Mesenchymal stem cell (in vitro differentiated cells and primary cell): ENCODE measurements around the gene PPM1B.

Experiments used
- DNase-seq: peaks from one replicate; pipeline ENCODE4 v3.0.0-alpha.2; 2013
- H2AFZ ChIP-seq: one replicate; pipeline ENCODE4 v1.6.1; 2013; ENCODE audit warnings: low read depth, mild to moderate bottlenecking, control low read depth, inconsistent platforms, low read length, moderate library complexity
- H2AK5ac ChIP-seq: 2 replicates; pipeline ENCODE4 v1.6.1; 2013; ENCODE audit warnings: low read length, moderate library complexity, mild to moderate bottlenecking, inconsistent platforms; ENCODE audit not compliant: severe bottlenecking
- H2BK120ac ChIP-seq: one replicate; pipeline ENCODE4 v1.6.1; 2013; ENCODE audit warnings: low read depth, mild to moderate bottlenecking, inconsistent platforms, low read length, moderate library complexity
- H2BK12ac ChIP-seq, 2 experiments: one replicate each; pipeline ENCODE4 v1.6.1; 2013; ENCODE audit warnings: inconsistent platforms in 2 of 2, low read length in 2 of 2, mild to moderate bottlenecking in 2 of 2, moderate library complexity in 2 of 2, control low read depth in 1 of 2
- H2BK15ac ChIP-seq: one replicate; pipeline ENCODE4 v1.6.1; 2013; ENCODE audit warnings: mild to moderate bottlenecking, low read depth, inconsistent platforms; ENCODE audit not compliant: poor library complexity, severe bottlenecking
- H2BK5ac ChIP-seq: 2 replicates; pipeline ENCODE4 v1.6.1; 2013; ENCODE audit warnings: low read depth, mild to moderate bottlenecking, low read length, control low read depth, inconsistent platforms; ENCODE audit not compliant: poor library complexity, severe bottlenecking
- H3K14ac ChIP-seq, 2 experiments: one replicate each; pipeline ENCODE4 v1.6.1; 2013; ENCODE audit warnings: inconsistent platforms in 2 of 2, low read length in 2 of 2, control low read depth in 1 of 2, mild to moderate bottlenecking in 1 of 2, moderate library complexity in 1 of 2
- H3K18ac ChIP-seq, 2 experiments: one replicate each; pipeline ENCODE4 v1.6.1; 2013; ENCODE audit warnings: inconsistent platforms in 2 of 2, low read length in 2 of 2, control low read depth in 1 of 2, low read depth in 1 of 2, mild to moderate bottlenecking in 1 of 2
- H3K23ac ChIP-seq, 2 experiments: one replicate each; pipeline ENCODE4 v1.6.1; 2013; ENCODE audit warnings: inconsistent platforms in 2 of 2, low read length in 2 of 2, mild to moderate bottlenecking in 2 of 2, moderate library complexity in 2 of 2, control low read depth in 1 of 2
- H3K27ac ChIP-seq: 2 replicates; pipeline ENCODE4 v1.5.1; 2013; ENCODE audit warnings: mild to moderate bottlenecking, moderate library complexity, low read length, control low read depth, inconsistent platforms; ENCODE audit not compliant: poor library complexity, severe bottlenecking
- H3K27me3 ChIP-seq, 2 experiments: 2 replicates each; pipeline versions ENCODE4 v1.6.1 to v1.7.0; 2013; ENCODE audit warnings: low read length in 2 of 2, mild to moderate bottlenecking in 2 of 2, moderate library complexity in 2 of 2, control low read depth in 1 of 2, inconsistent platforms in 1 of 2; ENCODE audit not compliant: control insufficient read depth in 1 of 2, insufficient read depth in 1 of 2
- H3K36me3 ChIP-seq, 2 experiments: 2 replicates each; pipeline versions ENCODE4 v1.6.1 to v1.7.0; 2013; ENCODE audit warnings: low read length in 2 of 2, control low read depth in 1 of 2, inconsistent platforms in 1 of 2, low read depth in 1 of 2, mild to moderate bottlenecking in 1 of 2; ENCODE audit not compliant: insufficient read depth in 2 of 2, control insufficient read depth in 1 of 2
- H3K4ac ChIP-seq, 2 experiments: one replicate each; pipeline ENCODE4 v1.6.1; 2013; ENCODE audit warnings: inconsistent platforms in 2 of 2, low read length in 2 of 2, mild to moderate bottlenecking in 2 of 2, moderate library complexity in 2 of 2, control low read depth in 1 of 2, low read depth in 1 of 2
- H3K4me1 ChIP-seq: 2 replicates; pipeline ENCODE4 v1.6.1; 2013; ENCODE audit warnings: low read depth, low read length, control low read depth; ENCODE audit not compliant: control insufficient read depth, insufficient read depth
- H3K4me2 ChIP-seq: 2 replicates; pipeline ENCODE4 v1.6.1; 2013; ENCODE audit warnings: low read length, mild to moderate bottlenecking, inconsistent platforms; ENCODE audit not compliant: poor library complexity, severe bottlenecking
- H3K4me3 ChIP-seq, 2 experiments: 2 replicates each; pipeline versions ENCODE4 v1.5.1 to v1.7.0; 2013; ENCODE audit warnings: low read length in 2 of 2, mild to moderate bottlenecking in 2 of 2, control low read depth in 1 of 2, low read depth in 1 of 2; ENCODE audit not compliant: insufficient read depth in 1 of 2
- H3K79me1 ChIP-seq: replicated peaks from 2 replicates; pipeline ENCODE4 v1.6.1; 2013; ENCODE audit warnings: mild to moderate bottlenecking, control low read depth, low read length, inconsistent platforms; ENCODE audit not compliant: poor library complexity, severe bottlenecking
- H3K9ac ChIP-seq: 2 replicates; pipeline ENCODE4 v1.7.0; 2013; ENCODE audit warnings: mild to moderate bottlenecking, low read length, moderate library complexity
- H3K9me3 ChIP-seq: 2 replicates; pipeline ENCODE4 v1.7.0; 2013; ENCODE audit warnings: mild to moderate bottlenecking, low read length; ENCODE audit not compliant: control insufficient read depth
- H4K8ac ChIP-seq: one replicate; pipeline ENCODE4 v1.6.1; 2013; ENCODE audit warnings: inconsistent platforms, mild to moderate bottlenecking, low read length, moderate library complexity
- H4K91ac ChIP-seq: one replicate; pipeline ENCODE4 v1.6.1; 2013; ENCODE audit warnings: mild to moderate bottlenecking, low read length, inconsistent platforms
- WGBS: methylation state at CpG from one replicate; pipeline ENCODE4 v1.1.7; 2013; ENCODE audit warnings: mixed read lengths; 5-methylcytosine and 5-hydroxymethylcytosine counted together

Gene PPM1B

DNA sequence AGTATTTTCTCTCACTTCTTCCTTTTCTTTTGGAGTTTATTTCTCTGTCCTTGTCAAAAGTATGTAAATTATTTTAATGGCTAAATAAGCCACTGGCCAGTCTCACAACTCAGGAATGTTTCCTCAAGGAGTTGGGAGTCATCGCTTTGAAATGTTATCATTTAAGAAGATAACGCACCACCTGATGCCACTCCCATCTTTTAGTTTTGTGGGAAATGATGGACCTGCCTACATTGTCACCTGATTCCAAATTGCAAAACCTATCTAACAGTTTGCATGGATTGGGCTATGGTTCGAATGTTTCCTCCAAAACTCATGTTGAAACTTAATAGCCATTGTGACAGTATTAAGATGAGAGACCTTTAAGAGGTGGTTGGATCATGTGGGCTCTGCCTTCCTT lies 32.4 kb upstream of the PPM1B start:
- peak overlapping the region; percentile 85 for H2AFZ ChIP-seq
- H3K18ac ChIP-seq, result peak overlapping the region in 1 of 2 experiments; percentile 48
- H3K23ac ChIP-seq, result no peak overlapping the region
- 17% methylated on average over 3 of the region's 3 CpGs for WGBS
- no peak overlapping the region for H3K4me2 ChIP-seq
- H4K8ac ChIP-seq, result no peak overlapping the region
- H2BK12ac ChIP-seq, result peak overlapping the region in 1 of 2 experiments; percentile 45
- H2BK120ac ChIP-seq, result no peak overlapping the region
- H3K4ac ChIP-seq, result no peak overlapping the region
- H3K9me3 ChIP-seq, result no peaks in the 10 kb centered on the region
- no peaks in the 10 kb centered on the region for H3K36me3 ChIP-seq
- H2AK5ac ChIP-seq, result no peak overlapping the region
- no peaks in the 10 kb centered on the region for H3K27me3 ChIP-seq
- H3K14ac ChIP-seq, result no peak overlapping the region
- peak overlapping the region; percentile 11 for H4K91ac ChIP-seq
- peak; percentile 48 for DNase-seq
- no peak overlapping the region for H2BK15ac ChIP-seq
- no peak overlapping the region for H2BK5ac ChIP-seq
- H3K4me3 ChIP-seq, result no peak overlapping the region
- H3K4me1 ChIP-seq, result peaks cover 2% of the 10 kb centered on the region
- H3K9ac ChIP-seq, result peak overlapping the region; percentile 23
- H3K79me1 ChIP-seq, result no peaks in the 10 kb centered on the region
- H3K27ac ChIP-seq, result no peak overlapping the region

DNA sequence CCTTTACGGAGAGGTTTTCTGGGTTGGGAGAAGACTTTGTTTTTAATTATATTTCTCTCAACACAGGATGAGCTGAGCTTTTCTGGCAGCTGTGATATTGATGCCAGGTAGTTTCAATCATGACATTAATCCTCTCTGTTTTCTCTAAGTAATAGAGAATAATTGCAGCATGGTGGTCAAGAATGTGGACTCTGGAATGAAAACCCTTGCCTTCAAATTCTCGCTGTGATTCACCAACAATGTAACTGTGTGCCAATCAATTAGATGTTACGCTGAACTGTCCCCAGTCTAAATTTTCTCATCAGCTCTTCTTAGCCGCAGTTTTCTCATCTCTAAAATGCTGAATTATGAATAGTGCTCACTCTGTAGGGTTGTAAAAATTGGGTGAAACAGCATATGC lies 31.6 kb upstream of the PPM1B start:
- Histone ChIP-seq H3K36me3 (no peaks in the 10 kb centered on the region), H4K91ac (no peak overlapping the region), H2AK5ac (no peak overlapping the region), H3K14ac (no peak overlapping the region), H2BK5ac (no peak overlapping the region), H4K8ac (no peak overlapping the region), H3K23ac (no peak overlapping the region), H3K4me1 (peaks cover 2% of the 10 kb centered on the region), H2BK15ac (no peak overlapping the region), H2AFZ (no peak overlapping the region), H3K27ac (no peak overlapping the region), H3K9me3 (no peaks in the 10 kb centered on the region), H3K4me2 (no peak overlapping the region), H3K9ac (no peak overlapping the region), H3K18ac (no peak overlapping the region), H3K4me3 (no peak overlapping the region), H3K27me3 (no peaks in the 10 kb centered on the region), H2BK12ac (no peak overlapping the region), H3K79me1 (no peaks in the 10 kb centered on the region), H3K4ac (no peak overlapping the region), H2BK120ac (no peak overlapping the region)
- DNase-seq, result no peak
- WGBS, result 95% methylated on average over 2 of the region's 4 CpGs

DNA sequence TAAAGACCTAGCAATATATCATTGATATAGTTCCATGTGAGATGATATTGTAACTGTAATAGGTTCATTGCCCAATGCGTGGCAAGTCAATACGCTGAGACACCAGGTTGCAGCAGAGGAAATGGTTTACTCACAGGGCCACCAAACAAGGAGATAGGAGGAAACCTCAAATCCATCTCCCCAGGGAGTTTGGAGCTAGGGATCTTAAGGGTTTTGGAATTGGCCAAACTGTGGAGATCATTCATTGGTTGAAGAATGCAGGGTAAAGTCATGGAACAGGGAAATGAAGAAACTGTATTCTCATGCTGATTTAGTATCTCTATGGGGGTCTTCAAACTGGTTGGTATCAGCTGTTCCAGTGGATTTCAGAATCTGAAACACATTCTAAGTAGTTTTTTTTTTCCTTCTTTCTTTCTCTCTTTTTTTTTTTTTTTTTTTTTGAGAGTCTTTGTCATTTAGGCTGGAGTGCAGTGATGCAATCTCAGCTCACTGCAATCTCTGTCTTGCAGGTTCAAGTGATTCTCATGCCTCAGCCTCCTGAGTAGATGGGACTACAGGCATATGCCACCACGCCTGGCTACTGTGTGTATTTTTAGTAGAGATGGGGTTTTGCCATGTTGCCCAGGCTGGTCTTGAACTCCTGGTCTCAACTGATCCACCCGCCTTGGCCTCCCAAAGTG lies 30.7 kb upstream of the PPM1B start:
- Histone ChIP-seq H2BK15ac (no peak overlapping the region), H2BK12ac (no peak overlapping the region), H4K91ac (no peak overlapping the region), H2AK5ac (no peak overlapping the region), H3K27ac (no peak overlapping the region), H3K4ac (no peak overlapping the region), H3K4me2 (no peak overlapping the region), H3K4me1 (peaks cover 2% of the 10 kb centered on the region), H3K14ac (no peak overlapping the region), H3K18ac (peak overlapping the region in 1 of 2 experiments; percentile 12), H3K27me3 (no peaks in the 10 kb centered on the region), H4K8ac (no peak overlapping the region), H2AFZ (no peak overlapping the region), H3K9me3 (no peaks in the 10 kb centered on the region), H3K36me3 (no peaks in the 10 kb centered on the region), H3K9ac (no peak overlapping the region), H2BK5ac (no peak overlapping the region), H2BK120ac (no peak overlapping the region), H3K23ac (no peak overlapping the region), H3K4me3 (no peak overlapping the region), H3K79me1 (no peaks in the 10 kb centered on the region)
- no peak for DNase-seq
- WGBS, result 80% methylated on average over 3 of the region's 4 CpGs

DNA sequence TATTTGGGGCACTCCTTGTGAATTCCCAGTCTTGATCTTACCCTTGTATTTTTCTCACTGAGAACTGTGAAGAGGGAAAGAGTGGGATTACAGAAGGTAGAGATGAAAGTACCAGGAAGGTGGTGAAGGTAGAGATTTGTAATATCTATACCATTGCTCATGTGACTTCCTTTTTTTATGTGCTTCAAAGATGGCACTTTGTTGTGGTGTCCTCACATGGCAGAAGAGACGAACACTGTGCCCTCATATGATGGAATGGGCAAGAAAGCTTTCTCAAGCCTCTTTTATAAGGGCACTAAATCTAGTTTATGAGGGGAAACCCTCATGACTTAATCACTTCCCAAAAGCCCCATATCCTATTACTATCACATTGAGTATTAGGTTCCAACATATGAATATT lies 28.9 kb upstream of the PPM1B start:
- Histone ChIP-seq H4K91ac (no peak overlapping the region), H3K4me3 (no peak overlapping the region), H3K9ac (no peak overlapping the region), H3K27ac (no peak overlapping the region), H3K18ac (no peak overlapping the region), H4K8ac (no peak overlapping the region), H3K36me3 (no peaks in the 10 kb centered on the region), H2BK15ac (no peak overlapping the region), H2BK5ac (no peak overlapping the region), H3K27me3 (no peaks in the 10 kb centered on the region), H2BK12ac (no peak overlapping the region), H3K14ac (no peak overlapping the region), H2AFZ (no peak overlapping the region), H3K4ac (no peak overlapping the region), H3K4me2 (no peak overlapping the region), H3K9me3 (no peaks in the 10 kb centered on the region), H2AK5ac (no peak overlapping the region), H3K23ac (no peak overlapping the region), H3K79me1 (no peaks in the 10 kb centered on the region), H2BK120ac (no peak overlapping the region), H3K4me1 (peaks cover 2% of the 10 kb centered on the region)
- WGBS, result 100% methylated on average over 1 of the region's 1 CpG
- DNase-seq, result no peak
